ENCODE results near the gene C1GALT1C1L. TPM values are rescaled to one million over a fixed set of nuclear protein-coding genes. Genes with fewer than 3 reads are reported as not detected.

Gene C1GALT1C1L
- total and polyA plus RNA-seq, 12 donors: 0.48 to 2.2 (median 1.4) TPM

GRCh38 chr2:43718530-43719124 is 42.4 kb upstream of the C1GALT1C1L start:
- Histone ChIP-seq H3K4me3 (no peak overlapping the region), H3K27ac (no peak overlapping the region), H3K27me3 (peaks cover 0 to 23% (median 0%) of the 10 kb centered on the region in 7 donors), H3K36me3 (no peaks in the 10 kb centered on the region), H3K9me3 (no peaks in the 10 kb centered on the region), H3K4me1 (no peaks in the 10 kb centered on the region)
- no peak for TF ChIP-seq CTCF (IDR thresholded peaks at IDR 0.05)
- intact Hi-C loops (cut with DNase I): no loop called here
- 86 to 90% methylated on average over 5 of the region's 5 CpGs for WGBS, 2 donors
- no peak for DNase-seq
- ATAC-seq: no peak

- Histone ChIP-seq H3K9me3 (no peaks in the 10 kb centered on the region), H3K27ac (no peak overlapping the region), H3K36me3 (peaks cover 0 to 4% (median 0%) of the 10 kb centered on the region in 9 donors), H3K27me3 (peaks cover 0 to 23% (median 0%) of the 10 kb centered on the region in 7 donors), H3K4me1 (no peaks in the 10 kb centered on the region), H3K4me3 (no peak overlapping the region)
- intact Hi-C loops (cut with DNase I): no loop called here
- no peak for ATAC-seq
- no peak for TF ChIP-seq CTCF (IDR thresholded peaks at IDR 0.05)
- no peak for DNase-seq
These were observed 41.1 kb upstream of the C1GALT1C1L start for GRCh38 chr2:43717322-43717721.

GRCh38 chr2:43715300-43716098 is 39.3 kb upstream of the C1GALT1C1L start:
- H3K27ac ChIP-seq: no peak overlapping the region
- no peaks in the 10 kb centered on the region for H3K4me1 ChIP-seq
- H3K9me3 ChIP-seq: no peaks in the 10 kb centered on the region
- DNase-seq (no peak), ATAC-seq (no peak)
- no peak overlapping the region for H3K4me3 ChIP-seq
- 91 to 92% methylated on average over 4 of the region's 4 CpGs for WGBS, 2 donors
- peaks cover 0 to 29% (median 3%) of the 10 kb centered on the region in 7 donors for H3K27me3 ChIP-seq
- H3K36me3 ChIP-seq: peaks cover 0 to 8% (median 0%) of the 10 kb centered on the region in 9 donors
- intact Hi-C loops (cut with DNase I): no loop called here
- TF ChIP-seq CTCF (IDR thresholded peaks at IDR 0.05): no peak

GRCh38 chr2:43714164-43714563 is 37.9 kb upstream of the C1GALT1C1L start:
- Histone ChIP-seq H3K4me1 (no peaks in the 10 kb centered on the region), H3K27me3 (peaks cover 0 to 29% (median 3%) of the 10 kb centered on the region in 7 donors), H3K9me3 (no peaks in the 10 kb centered on the region), H3K27ac (no peak overlapping the region), H3K36me3 (peaks cover 0 to 16% (median 0%) of the 10 kb centered on the region in 9 donors), H3K4me3 (no peak overlapping the region)
- DNase-seq (no peak), ATAC-seq (no peak)
- TF ChIP-seq CTCF (IDR thresholded peaks at IDR 0.05): no peak
- WGBS, 2 donors: 50 to 53% methylated on average over 2 of the region's 2 CpGs
- intact Hi-C loops (cut with DNase I): no loop called here
